Transverse colon (tissue), 4 donors: Measurements from ENCODE around the gene PRKCB. TPM values are rescaled to one million over a fixed set of nuclear protein-coding genes. Genes with fewer than 3 reads are reported as not detected.

Experiments
- DNase-seq: peaks from one replicate; pipeline ENCODE4 v3.0.0-alpha.2; 2019
- H3K27ac ChIP-seq, 4 donors: fragments of 200-600 bp; sonication (generic); 2 replicates each; pipeline ENCODE4 v1.5.1; 2016 to 2018; ENCODE audit warnings: inconsistent platforms in 4 of 4
- H3K27me3 ChIP-seq: fragments of 200-600 bp; sonication (generic); 2 replicates; pipeline ENCODE4 v1.5.1; 2017; ENCODE audit warnings: inconsistent platforms
- H3K36me3 ChIP-seq, 4 donors: fragments of 200-600 bp; sonication (generic); 2 replicates each; pipeline ENCODE4 v1.5.1; 2017 to 2019; ENCODE audit warnings: inconsistent platforms in 4 of 4
- H3K4me1 ChIP-seq, 4 donors: fragments of 200-600 bp; sonication (generic); 2 replicates each; pipeline ENCODE4 v1.5.1; 2017 to 2020; ENCODE audit warnings: inconsistent platforms in 4 of 4
- H3K4me3 ChIP-seq, 4 donors: fragments of 200-600 bp; sonication (generic); 1 replicate in 1 of 4; 2 replicates in 3 of 4; pipeline versions ENCODE4 v1.5.1 to v1.6.1; 2017 to 2019; ENCODE audit warnings: inconsistent platforms in 4 of 4
- H3K9me3 ChIP-seq, 2 donors: fragments of 200-600 bp; sonication (generic); 2 replicates each; pipeline ENCODE4 v1.5.1; 2017 to 2019; ENCODE audit warnings: inconsistent platforms in 2 of 2
- EP300 ChIP-seq: sonication (generic); formaldehyde crosslinking; IDR thresholded peaks from one replicate; pipeline ENCODE4 v1.6.1; 2017; ENCODE audit warnings: antibody characterized with exemption, low read depth
- POLR2A ChIP-seq: fragments of 450-650 bp; IDR thresholded peaks from one replicate; pipeline ENCODE4 v1.6.1; 2016; ENCODE audit warnings: antibody characterized with exemption, mild to moderate bottlenecking, moderate library complexity
- POLR2AphosphoS5 ChIP-seq, 3 donors: sonication (generic); formaldehyde crosslinking; IDR thresholded peaks; one replicate each; pipeline ENCODE4 v1.6.1; 2016; ENCODE audit warnings: antibody characterized with exemption in 3 of 3
- WGBS, 2 donors: methylation state at CpG; one replicate each; pipeline ENCODE4 v1.1.5; 2018; ENCODE audit warnings: low coverage in 1 of 2; 5-methylcytosine and 5-hydroxymethylcytosine counted together
- in situ Hi-C, 4 donors: fragments of 200-750 bp; cut with MboI; loops; one replicate each; pipeline versions ENCODE4 v1.15.0 to v1.15.1; 2017; ENCODE audit warnings: low sequenced_read_pairs in 3 of 4, low pct_ligation_motif_present in 1 of 4, low pct_unique_long_range_greater_than_20kb in 1 of 4
- intact Hi-C: fragments of 100-400 bp; cut with DNase I; formaldehyde crosslinking; loops from one replicate; pipeline ENCODE4 v1.15.1; 2023; ENCODE audit warnings: low total_unique reads
- total RNA-seq, 4 donors: library from RNA; depleted of rRNA; stranded (reverse); fragments of >200 nt; gene quantifications; one replicate each; pipeline ENCODE4 v1.1.0, GENCODE V29; 2016
- TF ChIP-seq, protein P1 (sequence below), 5 experiments: fragments of 200-600 bp in 3 of 5; fragments of 450-650 bp in 2 of 5; sonication (generic) in 3 of 5; IDR thresholded peaks; 1 replicate in 2 of 5; 2 replicates in 3 of 5; pipeline ENCODE4 v1.5.1; 2016 to 2017; ENCODE audit warnings: antibody characterized with exemption in 5 of 5, inconsistent platforms in 3 of 5, mild to moderate bottlenecking in 2 of 5, moderate library complexity in 1 of 5

The PRKCB gene
- total RNA-seq, 4 donors from 2014 or later: 9.0 to 28.3 (median 15.2) TPM

DNA sequence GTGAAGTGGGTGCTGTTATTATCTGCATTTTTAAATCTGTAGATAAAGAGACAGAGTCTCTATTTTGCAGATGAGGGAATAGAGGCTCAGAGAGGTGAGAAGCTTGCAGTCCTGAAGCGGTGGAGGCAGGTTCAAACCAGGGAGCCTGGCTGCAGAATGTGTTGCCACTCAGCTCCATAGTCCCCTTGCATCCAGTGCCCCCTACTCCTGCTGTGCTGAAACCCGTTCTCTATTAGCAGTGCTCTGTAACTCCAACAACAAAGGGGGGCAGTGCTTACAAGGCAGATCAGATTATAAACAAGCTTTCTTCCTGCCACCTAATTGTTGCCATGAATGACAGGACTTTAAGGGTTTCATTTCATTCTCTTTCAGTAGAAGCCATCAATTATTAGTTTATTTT, 302.2 kb downstream of the PRKCB start:
- in situ Hi-C loops: no loop called here
- Histone ChIP-seq H3K4me3 (no peak overlapping the region), H3K9me3 (no peaks in the 10 kb centered on the region), H3K27ac (no peak overlapping the region), H3K36me3 (no peaks in the 10 kb centered on the region), H3K4me1 (no peaks in the 10 kb centered on the region), H3K27me3 (no peaks in the 10 kb centered on the region)
- no peak for TF ChIP-seq POLR2AphosphoS5 (IDR thresholded peaks at IDR 0.05)
- TF ChIP-seq, protein P1, sequence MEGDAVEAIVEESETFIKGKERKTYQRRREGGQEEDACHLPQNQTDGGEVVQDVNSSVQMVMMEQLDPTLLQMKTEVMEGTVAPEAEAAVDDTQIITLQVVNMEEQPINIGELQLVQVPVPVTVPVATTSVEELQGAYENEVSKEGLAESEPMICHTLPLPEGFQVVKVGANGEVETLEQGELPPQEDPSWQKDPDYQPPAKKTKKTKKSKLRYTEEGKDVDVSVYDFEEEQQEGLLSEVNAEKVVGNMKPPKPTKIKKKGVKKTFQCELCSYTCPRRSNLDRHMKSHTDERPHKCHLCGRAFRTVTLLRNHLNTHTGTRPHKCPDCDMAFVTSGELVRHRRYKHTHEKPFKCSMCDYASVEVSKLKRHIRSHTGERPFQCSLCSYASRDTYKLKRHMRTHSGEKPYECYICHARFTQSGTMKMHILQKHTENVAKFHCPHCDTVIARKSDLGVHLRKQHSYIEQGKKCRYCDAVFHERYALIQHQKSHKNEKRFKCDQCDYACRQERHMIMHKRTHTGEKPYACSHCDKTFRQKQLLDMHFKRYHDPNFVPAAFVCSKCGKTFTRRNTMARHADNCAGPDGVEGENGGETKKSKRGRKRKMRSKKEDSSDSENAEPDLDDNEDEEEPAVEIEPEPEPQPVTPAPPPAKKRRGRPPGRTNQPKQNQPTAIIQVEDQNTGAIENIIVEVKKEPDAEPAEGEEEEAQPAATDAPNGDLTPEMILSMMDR (IDR thresholded peaks at IDR 0.05): no peak
- TF ChIP-seq EP300: no peak
- TF ChIP-seq POLR2A: no peak
- no peak for DNase-seq
- 40 to 50% methylated on average over 1 to 2 of the region's 2 CpGs for WGBS, 2 donors
- intact Hi-C loops: no loop called here

DNA sequence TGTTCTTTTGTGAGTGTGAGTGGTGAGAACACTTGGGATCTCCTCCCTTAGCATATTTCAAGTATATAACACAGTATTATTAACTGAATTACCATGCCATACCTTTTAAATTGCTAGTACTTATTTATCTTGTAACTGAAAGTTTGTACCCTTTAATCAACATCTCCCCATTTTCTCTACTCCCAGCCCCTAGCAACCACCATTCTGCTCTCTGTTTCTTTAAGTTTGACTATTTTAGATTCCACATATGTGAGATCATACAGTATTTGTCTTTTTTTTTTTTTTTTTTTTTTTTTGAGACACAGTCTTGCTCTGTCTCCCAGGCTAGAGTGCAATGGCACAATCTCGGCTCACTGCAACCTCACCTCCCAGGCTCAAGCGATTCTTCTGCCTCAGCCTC, 302.8 kb downstream of the PRKCB start:
- no peaks in the 10 kb centered on the region for H3K9me3 ChIP-seq
- intact Hi-C loops: no loop called here
- no peak overlapping the region for H3K27ac ChIP-seq
- TF ChIP-seq POLR2AphosphoS5 (IDR thresholded peaks at IDR 0.05): no peak
- TF ChIP-seq, protein P1 (IDR thresholded peaks at IDR 0.05): no peak
- no peak for TF ChIP-seq POLR2A
- in situ Hi-C loops: no loop called here
- DNase-seq: no peak
- no peaks in the 10 kb centered on the region for H3K4me1 ChIP-seq
- no peak overlapping the region for H3K4me3 ChIP-seq
- no peaks in the 10 kb centered on the region for H3K27me3 ChIP-seq
- no peaks in the 10 kb centered on the region for H3K36me3 ChIP-seq
- 75% methylated on average over 2 of the region's 2 CpGs; no CpG with 5 or more reads in 1 of the 2 donors for WGBS, 2 donors

DNA sequence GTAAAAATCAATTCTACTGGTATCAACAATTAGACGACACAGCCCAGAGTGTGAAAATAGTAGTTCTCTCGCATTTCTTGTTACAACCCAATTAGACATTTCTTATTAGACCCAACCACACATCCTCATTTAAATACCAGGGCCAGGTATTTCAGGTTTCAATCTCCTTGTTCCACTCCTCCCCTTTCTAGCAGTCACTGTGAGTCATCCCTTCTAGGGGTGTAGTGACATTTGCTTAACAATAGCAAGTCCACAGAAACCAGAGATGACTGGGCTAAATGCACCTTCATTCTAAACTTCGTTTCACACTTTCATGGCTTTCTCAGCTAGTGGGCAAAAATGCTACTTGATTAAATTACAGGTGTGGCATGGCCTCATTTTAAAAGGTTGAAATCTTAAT, 303.5 kb downstream of the PRKCB start:
- Histone ChIP-seq H3K36me3 (no peaks in the 10 kb centered on the region), H3K27me3 (no peaks in the 10 kb centered on the region), H3K4me1 (no peaks in the 10 kb centered on the region), H3K27ac (no peak overlapping the region), H3K4me3 (no peak overlapping the region), H3K9me3 (no peaks in the 10 kb centered on the region)
- TF ChIP-seq, protein P1 (IDR thresholded peaks at IDR 0.05): no peak
- no peak for TF ChIP-seq POLR2A
- TF ChIP-seq EP300: no peak
- TF ChIP-seq POLR2AphosphoS5 (IDR thresholded peaks at IDR 0.05): no peak
- 40 to 63% methylated on average over 3 of the region's 3 CpGs for WGBS, 2 donors
- DNase-seq: no peak
- intact Hi-C loops: no loop called here
- in situ Hi-C loops: no loop called here

DNA sequence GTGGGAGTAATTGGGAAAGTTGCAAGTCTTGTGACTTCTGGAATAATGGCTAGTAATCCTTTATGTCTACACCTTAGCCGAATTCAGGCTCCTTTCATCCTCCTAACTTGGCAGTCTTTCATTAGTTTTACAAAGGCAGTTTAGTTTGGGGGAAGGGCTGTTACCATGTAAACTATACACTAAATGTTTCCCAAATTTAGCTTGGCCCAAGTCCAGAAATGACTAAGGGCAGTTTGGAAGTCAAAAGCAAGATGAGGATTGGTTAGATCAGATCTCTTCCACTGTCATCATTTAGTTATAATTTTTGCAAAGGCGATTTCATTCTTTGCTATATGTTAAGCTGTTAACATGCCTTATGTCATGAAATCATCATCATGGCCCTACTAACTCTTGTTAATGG, 304.9 kb downstream of the PRKCB start:
- Histone ChIP-seq H3K27ac (no peak overlapping the region), H3K36me3 (no peaks in the 10 kb centered on the region), H3K27me3 (no peaks in the 10 kb centered on the region), H3K9me3 (no peaks in the 10 kb centered on the region), H3K4me3 (no peak overlapping the region), H3K4me1 (no peaks in the 10 kb centered on the region)
- TF ChIP-seq POLR2AphosphoS5 (IDR thresholded peaks at IDR 0.05) (no peak), POLR2A (no peak), EP300 (no peak)
- TF ChIP-seq, protein P1 (IDR thresholded peaks at IDR 0.05): no peak
- intact Hi-C loops: no loop called here
- no peak for DNase-seq
- 56 to 67% methylated on average over 1 to 2 of the region's 2 CpGs for WGBS, 2 donors
- in situ Hi-C loops: no loop called here
